NB4 (cell line): ENCODE measurements around the gene STPG1.

Experiments used
- DNase-seq: peaks from one replicate; pipeline ENCODE4 v3.0.0; 2010; ENCODE audit warnings: low read depth
- H3K4me3 ChIP-seq: one replicate; pipeline ENCODE4 v1.5.1; 2011; ENCODE audit warnings: mild to moderate bottlenecking, low read depth, low read length, moderate library complexity
- CTCF ChIP-seq: IDR thresholded peaks from one replicate; pipeline ENCODE4 v1.5.1; 2012; ENCODE audit warnings: low read depth, low read length
- MAX ChIP-seq: IDR thresholded peaks from 2 replicates; pipeline ENCODE4 v1.6.1; 2011; ENCODE audit warnings: low read depth, low read length
- MYC ChIP-seq: IDR thresholded peaks from 2 replicates; pipeline ENCODE4 v1.6.1; 2011; ENCODE audit warnings: low read depth, low read length
- POLR2A ChIP-seq: IDR thresholded peaks from 2 replicates; pipeline ENCODE4 v1.6.1; 2011; ENCODE audit warnings: mild to moderate bottlenecking; ENCODE audit not compliant: insufficient read length; ENCODE audit errors: extremely low read depth

Gene STPG1

GRCh38 chr1:24435782-24436365, 22.3 kb upstream of the STPG1 start:
- no peak for DNase-seq
- H3K4me3 ChIP-seq: no peak overlapping the region
- TF ChIP-seq POLR2A: no peak
- TF ChIP-seq MYC: no peak
- no peak for TF ChIP-seq MAX
- no peak for TF ChIP-seq CTCF

GRCh38 chr1:24427545-24427862, 13.9 kb upstream of the STPG1 start:
- DNase-seq: no peak
- H3K4me3 ChIP-seq: no peak overlapping the region
- TF ChIP-seq POLR2A (no peak), MAX (no peak), CTCF (no peak), MYC (no peak)

GRCh38 chr1:24426744-24427544, 13.4 kb upstream of the STPG1 start:
- no peak for DNase-seq
- H3K4me3 ChIP-seq: no peak overlapping the region
- no peak for TF ChIP-seq CTCF
- no peak for TF ChIP-seq MAX
- TF ChIP-seq POLR2A: no peak
- TF ChIP-seq MYC: no peak

- TF ChIP-seq POLR2A (no peak), MYC (no peak)
- H3K4me3 ChIP-seq: no peak overlapping the region
- no peak for DNase-seq
Observed at GRCh38 chr1:24425922-24426321, 12.3 kb upstream of the STPG1 start.

- no peak for DNase-seq
- no peak overlapping the region for H3K4me3 ChIP-seq
- no peak for TF ChIP-seq POLR2A
- no peak for TF ChIP-seq MYC
- TF ChIP-seq MAX: no peak
- no peak for TF ChIP-seq CTCF
Observed at GRCh38 chr1:24425441-24425840, 11.9 kb upstream of the STPG1 start.

GRCh38 chr1:24424990-24425389, 11.4 kb upstream of the STPG1 start:
- no peak overlapping the region for H3K4me3 ChIP-seq
- TF ChIP-seq MAX: no peak
- TF ChIP-seq CTCF: no peak
- TF ChIP-seq POLR2A: no peak
- TF ChIP-seq MYC: no peak
- DNase-seq: no peak
